Trophoblast cell (in vitro differentiated cells and primary cell): ENCODE data around the gene DAND5.
"Not testable (repeated sequence)": the region's sequence is repeated elsewhere in the genome, so short reads cannot be mapped to it uniquely, and the experiment has no call there.

Source experiments
- DNase-seq, 2 donors: peaks; one replicate each; pipeline ENCODE4 v3.0.0-alpha.2; 2016
- H2AFZ ChIP-seq: 2 replicates; pipeline ENCODE4 v1.6.1; 2013; ENCODE audit warnings: low read length, moderate library complexity, mild to moderate bottlenecking; ENCODE audit not compliant: insufficient read depth, poor library complexity
- H2AK5ac ChIP-seq: 2 replicates; pipeline ENCODE4 v1.6.1; 2013; ENCODE audit warnings: mild to moderate bottlenecking, low read length
- H2BK120ac ChIP-seq: 2 replicates; pipeline ENCODE4 v1.6.1; 2013; ENCODE audit warnings: low read length, mild to moderate bottlenecking, moderate library complexity; ENCODE audit not compliant: insufficient read depth, poor library complexity
- H2BK12ac ChIP-seq: 2 replicates; pipeline ENCODE4 v1.6.1; 2013; ENCODE audit warnings: mild to moderate bottlenecking, low read length, moderate library complexity
- H2BK5ac ChIP-seq: 2 replicates; pipeline ENCODE4 v1.6.1; 2013; ENCODE audit warnings: low read length, low read depth, moderate library complexity, mild to moderate bottlenecking; ENCODE audit not compliant: poor library complexity
- H3K14ac ChIP-seq: 2 replicates; pipeline ENCODE4 v1.6.1; 2013; ENCODE audit warnings: mild to moderate bottlenecking, low read length
- H3K18ac ChIP-seq: 2 replicates; pipeline ENCODE4 v1.6.1; 2013; ENCODE audit warnings: mild to moderate bottlenecking, low read length
- H3K23ac ChIP-seq: 2 replicates; pipeline ENCODE4 v1.6.1; 2013; ENCODE audit warnings: low read length
- H3K27ac ChIP-seq: 2 replicates; pipeline ENCODE4 v1.5.1; 2013; ENCODE audit warnings: low read depth, mild to moderate bottlenecking, inconsistent platforms, low read length, moderate library complexity
- H3K27me3 ChIP-seq: 2 replicates; pipeline ENCODE4 v1.6.1; 2013; ENCODE audit warnings: inconsistent platforms, mild to moderate bottlenecking, low read length, moderate library complexity; ENCODE audit not compliant: insufficient read depth
- H3K36me3 ChIP-seq, 2 experiments: 1 replicate in 1 of 2; 2 replicates in 1 of 2; pipeline ENCODE4 v1.6.1; 2013; ENCODE audit warnings: low read length in 2 of 2, mild to moderate bottlenecking in 2 of 2, moderate library complexity in 1 of 2; ENCODE audit not compliant: insufficient read depth in 2 of 2, control insufficient read depth in 1 of 2
- H3K4ac ChIP-seq: 2 replicates; pipeline ENCODE4 v1.6.1; 2013; ENCODE audit warnings: low read depth, mild to moderate bottlenecking, low read length, moderate library complexity
- H3K4me1 ChIP-seq, 2 experiments: 1 replicate in 1 of 2; 2 replicates in 1 of 2; pipeline ENCODE4 v1.6.1; 2013; ENCODE audit warnings: low read length in 2 of 2, mild to moderate bottlenecking in 2 of 2, moderate library complexity in 1 of 2; ENCODE audit not compliant: insufficient read depth in 2 of 2, control insufficient read depth in 1 of 2
- H3K4me2 ChIP-seq: 2 replicates; pipeline ENCODE4 v1.6.1; 2013; ENCODE audit warnings: inconsistent platforms, mild to moderate bottlenecking, low read length, moderate library complexity
- H3K4me3 ChIP-seq: 2 replicates; pipeline ENCODE4 v1.5.1; 2013; ENCODE audit warnings: mild to moderate bottlenecking, low read depth, low read length, inconsistent platforms
- H3K79me1 ChIP-seq: one replicate; pipeline ENCODE4 v1.6.1; 2013; ENCODE audit warnings: low read length
- H3K79me2 ChIP-seq: 2 replicates; pipeline ENCODE4 v1.6.1; 2013; ENCODE audit warnings: low read length, mild to moderate bottlenecking; ENCODE audit not compliant: control insufficient read depth, insufficient read depth, poor library complexity
- H3K9ac ChIP-seq: 2 replicates; pipeline ENCODE4 v1.6.1; 2013; ENCODE audit warnings: mild to moderate bottlenecking, low read length
- H3K9me3 ChIP-seq: 2 replicates; pipeline ENCODE4 v1.6.1; 2013; ENCODE audit warnings: low read depth, mild to moderate bottlenecking, control low read depth, inconsistent platforms, low read length; ENCODE audit not compliant: insufficient read depth
- H4K12ac ChIP-seq: 2 replicates; pipeline ENCODE4 v1.6.1; 2013; ENCODE audit warnings: low read depth, mild to moderate bottlenecking, low read length, moderate library complexity
- H4K8ac ChIP-seq: 2 replicates; pipeline ENCODE4 v1.6.1; 2013; ENCODE audit warnings: low read depth, mild to moderate bottlenecking, low read length, moderate library complexity
- H4K91ac ChIP-seq: one replicate; pipeline ENCODE4 v1.6.1; 2013; ENCODE audit warnings: low read depth, mild to moderate bottlenecking, low read length, moderate library complexity
- WGBS: extraction: QIAGEN DNeasy Blood & Tissue Kit; methylation state at CpG from one replicate; pipeline ENCODE4 v1.1.7; 2013; ENCODE audit warnings: missing lambda C conversion rate; ENCODE audit not compliant: insufficient read length, insufficient coverage; ENCODE audit errors: extremely low coverage; 5-methylcytosine and 5-hydroxymethylcytosine counted together

The DAND5 gene

GRCh38 chr19:12976109-12976508 lies 6.7 kb downstream of the DAND5 start:
- H4K8ac ChIP-seq, H3K27me3 ChIP-seq, H3K79me2 ChIP-seq, DNase-seq, H3K27ac ChIP-seq, H3K36me3 ChIP-seq, H3K4me1 ChIP-seq, H3K79me1 ChIP-seq, H3K14ac ChIP-seq, H3K4me3 ChIP-seq, H3K18ac ChIP-seq, H2AK5ac ChIP-seq, H3K9ac ChIP-seq, H2BK120ac ChIP-seq, H2BK5ac ChIP-seq, H2AFZ ChIP-seq, H3K4me2 ChIP-seq, H4K91ac ChIP-seq, H3K4ac ChIP-seq, H4K12ac ChIP-seq, H2BK12ac ChIP-seq, H3K9me3 ChIP-seq, H3K23ac ChIP-seq: not testable (repeated sequence)
- WGBS: no CpG with 5 or more reads among the region's 7 CpGs

GRCh38 chr19:12979974-12980373 lies 10.6 kb downstream of the DAND5 start:
- H2BK120ac ChIP-seq: no peak overlapping the region
- no peak overlapping the region for H2BK5ac ChIP-seq
- no peak overlapping the region for H3K4ac ChIP-seq
- H4K12ac ChIP-seq: no peak overlapping the region
- no peak for DNase-seq
- H3K14ac ChIP-seq: no peak overlapping the region
- H3K27ac ChIP-seq: no peak overlapping the region
- H3K36me3 ChIP-seq: no peaks in the 10 kb centered on the region
- no peak overlapping the region for H4K91ac ChIP-seq
- no peaks in the 10 kb centered on the region for H3K79me1 ChIP-seq
- H3K18ac ChIP-seq: no peak overlapping the region
- H4K8ac ChIP-seq: no peak overlapping the region
- no peak overlapping the region for H3K4me2 ChIP-seq
- no peak overlapping the region for H2BK12ac ChIP-seq
- no peak overlapping the region for H3K23ac ChIP-seq
- H2AFZ ChIP-seq: no peak overlapping the region
- H3K9ac ChIP-seq: no peak overlapping the region
- H2AK5ac ChIP-seq: no peak overlapping the region
- WGBS: no CpG with 5 or more reads among the region's 3 CpGs
- no peaks in the 10 kb centered on the region for H3K4me1 ChIP-seq
- H3K9me3 ChIP-seq: peaks cover 10% of the 10 kb centered on the region
- no peaks in the 10 kb centered on the region for H3K79me2 ChIP-seq
- H3K4me3 ChIP-seq: no peak overlapping the region
- peaks cover 5% of the 10 kb centered on the region for H3K27me3 ChIP-seq

GRCh38 chr19:12982648-12983047 lies 13.3 kb downstream of the DAND5 start:
- H3K79me1 ChIP-seq: no peaks in the 10 kb centered on the region
- H3K23ac ChIP-seq: no peak overlapping the region
- no peak overlapping the region for H2BK12ac ChIP-seq
- H3K4me2 ChIP-seq: no peak overlapping the region
- H2AK5ac ChIP-seq: no peak overlapping the region
- WGBS: no CpG with 5 or more reads among the region's 6 CpGs
- H4K12ac ChIP-seq: no peak overlapping the region
- H3K9me3 ChIP-seq: peaks cover 15% of the 10 kb centered on the region
- no peak overlapping the region for H2BK5ac ChIP-seq
- no peaks in the 10 kb centered on the region for H3K79me2 ChIP-seq
- H3K4me3 ChIP-seq: no peak overlapping the region
- no peak overlapping the region for H2BK120ac ChIP-seq
- no peak for DNase-seq
- no peak overlapping the region for H3K9ac ChIP-seq
- H3K4ac ChIP-seq: no peak overlapping the region
- peaks cover 17% of the 10 kb centered on the region for H3K27me3 ChIP-seq
- no peak overlapping the region for H4K91ac ChIP-seq
- H3K4me1 ChIP-seq: no peaks in the 10 kb centered on the region
- no peak overlapping the region for H3K14ac ChIP-seq
- no peak overlapping the region for H4K8ac ChIP-seq
- no peak overlapping the region for H3K27ac ChIP-seq
- no peak overlapping the region for H2AFZ ChIP-seq
- H3K18ac ChIP-seq: no peak overlapping the region
- H3K36me3 ChIP-seq: no peaks in the 10 kb centered on the region

- Histone ChIP-seq H3K9me3 (peaks cover 17% of the 10 kb centered on the region), H4K91ac (no peak overlapping the region), H3K27ac (no peak overlapping the region), H2BK120ac (no peak overlapping the region), H4K12ac (no peak overlapping the region), H3K27me3 (peaks cover 18% of the 10 kb centered on the region), H2AK5ac (no peak overlapping the region), H4K8ac (no peak overlapping the region), H3K4ac (no peak overlapping the region), H3K79me2 (no peaks in the 10 kb centered on the region), H2BK5ac (no peak overlapping the region), H3K4me1 (no peaks in the 10 kb centered on the region), H3K23ac (no peak overlapping the region), H3K18ac (no peak overlapping the region), H3K14ac (no peak overlapping the region), H3K36me3 (no peaks in the 10 kb centered on the region), H3K4me3 (no peak overlapping the region), H2BK12ac (no peak overlapping the region), H3K79me1 (no peaks in the 10 kb centered on the region), H3K9ac (no peak overlapping the region), H2AFZ (no peak overlapping the region), H3K4me2 (peak overlapping the region; percentile 41)
- WGBS: no CpG with 5 or more reads among the region's 10 CpGs
- no peak for DNase-seq
Measured at GRCh38 chr19:12983091-12983490, 13.7 kb downstream of the DAND5 start.
